HepG2 (cell line): ENCODE results near the gene HAS3. TPM values are rescaled to one million over a fixed set of nuclear protein-coding genes. Genes with fewer than 3 reads are reported as not detected.
A peak's percentile ranks its signal among the peaks of the same experiment; 100 is the strongest.

ENCODE experiments used
- ATF3 ChIP-seq: sonication (generic); formaldehyde crosslinking; IDR thresholded peaks from 2 replicates; pipeline ENCODE4 v1.4.0; 2020; ENCODE audit warnings: missing genetic modification reagents
- CBFB ChIP-seq: sonication (generic); formaldehyde crosslinking; IDR thresholded peaks from 2 replicates; pipeline ENCODE4 v1.4.0; 2020; ENCODE audit warnings: missing genetic modification reagents
- CCDC6 ChIP-seq: sonication (generic); formaldehyde crosslinking; IDR thresholded peaks from 2 replicates; pipeline ENCODE4 v1.8.1; 2022; ENCODE audit warnings: mild to moderate bottlenecking, missing genetic modification reagents, moderate library complexity
- DNMT3B ChIP-seq: conservative IDR thresholded peaks from 2 replicates; pipeline ENCODE4 v1.6.1; 2016; ENCODE audit warnings: missing biosample characterization, control low read depth
- E2F5 ChIP-seq: sonication (generic); formaldehyde crosslinking; conservative IDR thresholded peaks from 2 replicates; pipeline ENCODE4 v1.4.0; 2020; ENCODE audit warnings: missing genetic modification reagents
- FOXA1 ChIP-seq, 2 experiments: fragments of 450-650 bp in 1 of 2; sonication (generic) in 1 of 2; formaldehyde crosslinking in 1 of 2; IDR thresholded peaks; 2 replicates each; pipeline versions ENCODE4 v1.4.0 to v1.6.1; 2016 to 2020; ENCODE audit warnings: missing genetic modification reagents in 1 of 2
- FOXO4 ChIP-seq: sonication (generic); formaldehyde crosslinking; conservative IDR thresholded peaks from 2 replicates; pipeline ENCODE4 v1.8.1; 2023; ENCODE audit warnings: missing genetic modification reagents
- NBN ChIP-seq: fragments of 450-650 bp; conservative IDR thresholded peaks from 2 replicates; pipeline ENCODE4 v1.6.1; 2017
- NFIB ChIP-seq: sonication (generic); formaldehyde crosslinking; IDR thresholded peaks from 2 replicates; pipeline ENCODE4 v1.9.0; 2021; ENCODE audit warnings: missing genetic modification reagents, mild to moderate bottlenecking, borderline replicate concordance
- SALL1 ChIP-seq: sonication (generic); formaldehyde crosslinking; IDR thresholded peaks from 2 replicates; pipeline ENCODE4 v1.8.0; 2022; ENCODE audit warnings: mild to moderate bottlenecking, missing genetic modification reagents
- ZBTB21 ChIP-seq: sonication (generic); formaldehyde crosslinking; IDR thresholded peaks from 2 replicates; pipeline ENCODE4 v1.4.0; 2020; ENCODE audit warnings: missing genetic modification reagents
- ZBTB7A ChIP-seq: sonication (generic); formaldehyde crosslinking; IDR thresholded peaks from 2 replicates; pipeline ENCODE4 v1.8.0; 2022; ENCODE audit warnings: mild to moderate bottlenecking, missing genetic modification reagents
- ZNF224 ChIP-seq: sonication (generic); formaldehyde crosslinking; IDR thresholded peaks from 2 replicates; pipeline ENCODE4 v1.5.0; 2020; ENCODE audit warnings: mild to moderate bottlenecking, missing genetic modification reagents
- ZNF275 ChIP-seq: sonication (generic); formaldehyde crosslinking; IDR thresholded peaks from 2 replicates; pipeline ENCODE4 v1.8.0; 2022; ENCODE audit warnings: missing genetic modification reagents, mild to moderate bottlenecking, inconsistent platforms, borderline replicate concordance
- ZNF382 ChIP-seq: sonication (generic); formaldehyde crosslinking; IDR thresholded peaks from 2 replicates; pipeline ENCODE4 v1.5.0; 2020; ENCODE audit warnings: missing genetic modification reagents, mild to moderate bottlenecking, borderline replicate concordance
- ZNF552 ChIP-seq: sonication (generic); formaldehyde crosslinking; IDR thresholded peaks from 2 replicates; pipeline ENCODE4 v1.9.0; 2022; ENCODE audit warnings: missing genetic modification reagents, mild to moderate bottlenecking, borderline replicate concordance
- ZNF672 ChIP-seq: sonication (generic); formaldehyde crosslinking; IDR thresholded peaks from 2 replicates; pipeline ENCODE4 v1.8.1; 2022; ENCODE audit warnings: missing genetic modification reagents
- ZNF747 ChIP-seq: sonication (generic); formaldehyde crosslinking; IDR thresholded peaks from 2 replicates; pipeline ENCODE4 v1.8.1; 2023; ENCODE audit warnings: missing genetic modification reagents, mild to moderate bottlenecking, borderline replicate concordance
- ZNF782 ChIP-seq: sonication (generic); formaldehyde crosslinking; IDR thresholded peaks from 2 replicates; pipeline ENCODE4 v1.4.0; 2020; ENCODE audit warnings: missing genetic modification reagents, mild to moderate bottlenecking, borderline replicate concordance
- ZNF878 ChIP-seq: sonication (generic); formaldehyde crosslinking; IDR thresholded peaks from 2 replicates; pipeline ENCODE4 v1.8.1; 2023; ENCODE audit warnings: mild to moderate bottlenecking, missing genetic modification reagents, moderate library complexity
- ZSCAN29 ChIP-seq: sonication (generic); formaldehyde crosslinking; conservative IDR thresholded peaks from 2 replicates; pipeline ENCODE4 v1.4.0; 2020; ENCODE audit warnings: mild to moderate bottlenecking, missing genetic modification reagents
- ZXDC ChIP-seq: sonication (generic); formaldehyde crosslinking; IDR thresholded peaks from 2 replicates; pipeline ENCODE4 v1.5.0; 2020; ENCODE audit warnings: mild to moderate bottlenecking, missing genetic modification reagents
- polyA plus RNA-seq, 8 experiments: library from polyadenylated mRNA; depleted of rRNA in 3 of 8; stranded (reverse) in 7 of 8; unstranded in 1 of 8; fragments of >200 nt; fragmentation: Illumina TruSeq in 4 of 8; extraction: Trizol in 4 of 8; gene quantifications; 2 replicates each; pipeline versions ENCODE4 v1.2.1 to v1.2.3, GENCODE V29; 2011 to 2016; ENCODE audit warnings: low read depth in 4 of 8, missing spikeins in 1 of 8, mixed read lengths in 1 of 8; ENCODE audit not compliant: insufficient read depth in 1 of 8
- total RNA-seq, 5 experiments: library from RNA; depleted of rRNA; stranded (reverse); fragments of >200 nt; fragmentation: Illumina TruSeq; extraction: Trizol; gene quantifications; 2 replicates each; pipeline ENCODE4 v1.2.3, GENCODE V29; 2016; ENCODE audit warnings: low read depth in 1 of 5

The HAS3 gene
- total and polyA plus RNA-seq, 2 of the 13 experiments (the other 11 are each of a cell fraction or from before 2014, with no cell fraction given): 0.04 to 0.30 TPM

GRCh38 chr16:69132424-69133252 is 27.2 kb downstream of the HAS3 start, which contains the start of the genes CHTF8 and UTP4 (continued):
- TF ChIP-seq E2F5 (CRISPR knock-in tag) (peak; percentile 91), ZNF747 (CRISPR knock-in tag) (peak; percentile 41; the same call in 1 of the 2 replicates), FOXA1 (IDR thresholded peaks at IDR 0.05) (no peak), FOXA1 (CRISPR knock-in tag; IDR thresholded peaks at IDR 0.05) (peak; percentile 37; the same call in 1 of the 2 replicates), ZNF672 (CRISPR knock-in tag) (peak; percentile 68; the same call in 1 of the 2 replicates), ZBTB21 (peak; percentile 55), NBN (no peak), NFIB (CRISPR knock-in tag) (no peak), ATF3 (CRISPR knock-in tag) (0 out of 2 replicates have a peak, but pooled peaks have one; percentile 26), DNMT3B (CRISPR knock-in tag) (no peak), ZNF275 (CRISPR knock-in tag) (peak; percentile 41; the same call in 1 of the 2 replicates), ZNF782 (peak; percentile 82), SALL1 (CRISPR knock-in tag) (peak; percentile 74), FOXO4 (CRISPR knock-in tag) (0 out of 2 replicates have a peak, but pooled peaks have one; percentile 67), CBFB (CRISPR knock-in tag) (peak; percentile 79; the same call in 1 of the 2 replicates), CCDC6 (CRISPR knock-in tag) (peak; percentile 92), ZBTB7A (CRISPR knock-in tag) (peak; percentile 87), ZNF878 (CRISPR knock-in tag) (no peak), ZNF224 (CRISPR knock-in tag) (no peak), ZNF552 (peak; percentile 65; the same call in 1 of the 2 replicates), ZXDC (CRISPR knock-in tag) (0 out of 2 replicates have a peak, but pooled peaks have one; percentile 88), ZSCAN29 (CRISPR knock-in tag) (peak; percentile 28; the same call in 1 of the 2 replicates), ZNF382 (CRISPR knock-in tag) (no peak)
